ENCODE data around the gene HDAC10. TPM values are rescaled to one million over a fixed set of nuclear protein-coding genes. Genes with fewer than 3 reads are reported as not detected.
A peak's percentile ranks its signal among the peaks of the same experiment; 100 is the strongest.

The HDAC10 gene
- total RNA-seq, 1 donor from 2014 or later = 5.4 TPM

DNA sequence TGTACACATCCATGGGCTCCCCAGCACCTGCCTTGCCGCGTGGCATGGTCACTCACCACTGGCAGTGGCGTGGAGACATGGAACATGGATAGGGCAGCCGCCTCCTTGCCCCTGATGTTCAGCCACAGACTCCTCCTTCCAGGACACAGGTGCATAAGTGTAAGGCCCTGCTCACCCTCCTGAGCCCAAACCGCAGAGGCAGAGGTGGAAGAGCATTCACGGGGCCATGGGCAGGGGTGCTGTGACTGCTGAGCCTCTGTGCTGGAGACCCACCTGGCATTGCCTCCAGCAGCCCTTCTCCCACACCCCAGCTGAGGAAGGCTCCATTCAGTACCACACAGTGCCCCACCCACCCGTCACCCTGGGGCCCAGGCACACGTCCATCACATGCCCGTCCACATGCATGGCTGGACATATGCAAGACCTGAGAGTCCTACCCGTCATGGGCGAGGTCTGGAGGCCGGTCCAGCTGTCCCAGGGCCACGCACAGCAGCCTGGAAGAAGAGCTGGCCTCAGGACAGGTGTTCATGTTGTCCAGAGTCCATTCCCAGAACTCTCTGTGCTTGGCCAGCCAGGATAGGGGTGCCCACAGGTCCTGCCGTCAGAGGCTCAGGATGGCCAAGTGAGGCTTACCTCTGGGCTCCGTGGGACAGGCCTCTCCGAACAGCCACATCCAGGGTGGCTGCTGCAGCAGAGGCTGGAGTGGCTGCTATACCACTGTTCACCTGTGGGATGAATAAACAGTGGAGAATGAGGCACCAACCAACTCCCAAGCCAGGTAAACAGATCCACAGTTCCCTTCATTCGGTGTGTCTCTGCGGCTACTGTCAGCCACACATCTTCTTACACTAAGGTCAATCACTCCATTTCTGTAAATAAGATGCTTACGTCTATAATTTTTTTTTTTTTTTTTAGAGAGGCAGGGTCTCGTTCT is 4.6 kb downstream of the HDAC10 start:
- no peak for TF ChIP-seq EZH2phosphoT487 (IDR thresholded peaks at IDR 0.05)
- no peak for TF ChIP-seq EZH2 (IDR thresholded peaks at IDR 0.05)
- no peak for TF ChIP-seq CTCF (IDR thresholded peaks at IDR 0.05)
- Histone ChIP-seq H3K4me3 (no peak overlapping the region), H3K4me2 (peak overlapping the region; percentile 93), H3K9me3 (ENCODE audit: low read depth) (no peaks in the 10 kb centered on the region), H3K27me3 (no peaks in the 10 kb centered on the region), H2AFZ (replicated peaks) (no peak overlapping the region), H3K36me3 (no peaks in the 10 kb centered on the region), H3K27ac (no peak overlapping the region), H3K79me2 (ENCODE audit: low read depth) (peaks cover 42% of the 10 kb centered on the region), H3F3A (ENCODE audit: low read depth) (peaks cover 35% of the 10 kb centered on the region), H4K20me1 (ENCODE audit: low read depth) (peaks cover 44% of the 10 kb centered on the region), H3K9ac (no peak overlapping the region), H3K4me1 (peaks cover 19% of the 10 kb centered on the region)
- Mint-ChIP-seq H3K9me3 (no peaks in the 10 kb centered on the region), H3K27me3 (ENCODE audit: insufficient read depth, low read depth) (peaks cover 4% of the 10 kb centered on the region), H3K4me3 (peak overlapping the region; percentile 100), H3K27ac (no peak overlapping the region), H3K4me1 (peaks cover 30% of the 10 kb centered on the region), H3K36me3 (peaks cover 2% of the 10 kb centered on the region)
- no peak for DNase-seq (ENCODE audit: low spot score)

DNA sequence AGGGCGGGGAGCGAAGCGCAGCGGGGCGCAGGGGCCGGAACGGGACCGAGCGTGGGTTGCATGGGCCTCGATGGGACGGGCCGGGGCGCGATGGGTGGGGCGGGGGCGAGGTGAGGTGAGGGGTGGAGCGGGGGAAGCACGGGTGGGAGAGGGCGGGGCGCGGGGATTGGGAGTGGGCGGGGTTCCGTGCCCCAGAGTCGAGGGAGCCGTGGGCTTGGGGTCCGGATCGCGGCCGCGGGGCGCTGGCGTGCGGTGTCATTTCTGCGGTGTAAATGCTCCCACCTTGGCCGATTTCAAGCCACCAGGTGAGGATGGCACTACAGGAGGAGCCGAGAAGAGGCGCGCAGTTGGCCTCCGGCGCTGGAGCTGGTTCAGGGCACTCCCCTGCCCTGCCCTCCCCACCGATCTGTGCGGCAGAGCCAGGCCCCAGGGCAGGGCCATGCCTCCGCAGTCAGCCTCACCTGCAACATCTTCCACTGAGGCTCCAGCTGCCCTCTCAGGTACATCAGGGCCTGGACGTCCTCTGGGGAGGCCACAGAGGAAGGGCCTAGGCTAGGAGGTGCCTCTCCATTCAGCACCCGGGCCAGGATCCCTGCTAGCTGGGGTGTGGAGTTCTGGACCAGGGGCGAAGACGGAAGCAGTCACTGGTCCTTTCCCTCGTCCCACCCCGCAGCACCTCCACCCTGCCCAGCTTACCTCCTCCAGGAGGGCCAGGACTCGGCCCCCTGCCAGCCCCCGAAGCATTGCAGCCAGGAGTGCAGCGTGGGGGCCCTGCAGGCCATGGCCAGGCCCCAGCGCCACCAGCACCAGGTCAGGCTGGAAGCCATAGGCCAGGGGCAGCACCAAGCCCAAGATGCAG is 5.6 kb downstream of the HDAC10 start:
- Mint-ChIP-seq H3K9me3 (no peaks in the 10 kb centered on the region), H3K36me3 (peaks cover 2% of the 10 kb centered on the region), H3K27ac (peak overlapping the region; percentile 99), H3K4me1 (peaks cover 36% of the 10 kb centered on the region), H3K27me3 (ENCODE audit: insufficient read depth, low read depth) (peaks cover 4% of the 10 kb centered on the region), H3K4me3 (peak overlapping the region; percentile 100)
- Histone ChIP-seq H3F3A (ENCODE audit: low read depth) (peaks cover 26% of the 10 kb centered on the region), H4K20me1 (ENCODE audit: low read depth) (peaks cover 48% of the 10 kb centered on the region), H3K36me3 (no peaks in the 10 kb centered on the region), H3K27ac (peak overlapping the region; percentile 85), H3K27me3 (no peaks in the 10 kb centered on the region), H2AFZ (replicated peaks) (peak overlapping the region; percentile 95), H3K9me3 (ENCODE audit: low read depth) (no peaks in the 10 kb centered on the region), H3K4me3 (peak overlapping the region; percentile 94), H3K4me2 (peak overlapping the region; percentile 93), H3K4me1 (peaks cover 18% of the 10 kb centered on the region), H3K9ac (peak overlapping the region; percentile 81), H3K79me2 (ENCODE audit: low read depth) (peaks cover 53% of the 10 kb centered on the region)
- no peak for DNase-seq (ENCODE audit: low spot score)
- TF ChIP-seq CTCF (IDR thresholded peaks at IDR 0.05) (no peak), EZH2 (IDR thresholded peaks at IDR 0.05) (no peak)

DNA sequence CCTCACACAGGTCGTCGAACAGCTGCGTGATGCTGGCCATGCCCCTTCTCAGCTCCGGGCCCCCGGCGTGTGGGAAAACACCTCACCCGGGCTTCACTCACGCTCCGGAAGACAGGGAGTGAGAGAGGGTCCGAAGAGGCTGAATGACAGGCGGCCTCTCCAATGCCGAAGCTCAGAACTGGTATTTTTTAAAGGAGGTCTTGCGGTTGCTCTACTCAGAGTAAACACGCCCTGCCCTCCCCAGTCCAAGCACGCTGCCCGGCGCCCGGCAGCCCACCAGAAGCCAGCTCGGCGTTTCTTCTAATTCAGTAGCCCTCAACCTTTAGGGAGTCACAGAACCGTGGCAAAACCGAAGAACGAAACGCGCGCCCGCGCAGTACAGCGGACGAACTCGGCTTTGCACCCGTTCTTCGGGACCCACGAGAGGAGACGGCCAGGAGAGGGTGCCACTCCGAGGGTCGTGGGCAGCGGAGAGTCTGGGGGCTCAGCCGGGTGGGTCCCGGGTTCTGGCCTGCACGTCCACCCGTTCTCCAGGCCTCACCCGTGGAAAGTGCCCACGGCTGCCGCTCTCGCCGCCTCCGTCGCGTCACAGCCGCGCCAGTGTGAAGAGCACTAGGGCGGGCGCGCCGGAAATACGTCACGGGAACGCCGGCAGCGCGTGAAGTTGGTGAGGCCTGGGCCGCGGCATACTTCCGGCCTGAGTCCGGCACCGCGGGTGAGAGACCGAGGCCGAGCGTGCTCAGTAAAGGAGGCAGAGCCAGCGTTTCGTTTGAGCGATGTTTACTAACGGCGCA is 6.4 kb downstream of the HDAC10 start, which contains the start of gene TUBGCP6:
Gene TUBGCP6 (minus strand): TSS at position 604 of the 794 bp plus-strand sequence. CDS start 564 bp downstream, at position 40.
- Histone ChIP-seq H3K27me3 (no peaks in the 10 kb centered on the region), H3K4me3 (peak within 1 kb of the TSS; percentile 94), H4K20me1 (ENCODE audit: low read depth) (peaks cover 47% of the 10 kb centered on the region), H2AFZ (replicated peaks) (peak within 1 kb of the TSS; percentile 95), H3K36me3 (no peaks in the 10 kb centered on the region), H3K4me2 (peak within 1 kb of the TSS; percentile 93), H3K4me1 (peaks cover 13% of the 10 kb centered on the region), H3K79me2 (ENCODE audit: low read depth) (peaks cover 58% of the 10 kb centered on the region), H3K9me3 (ENCODE audit: low read depth) (no peaks in the 10 kb centered on the region), H3K9ac (peak within 1 kb of the TSS; percentile 81), H3F3A (ENCODE audit: low read depth) (peaks cover 22% of the 10 kb centered on the region), H3K27ac (peak within 1 kb of the TSS; percentile 85)
- H3K4me3 Mint-ChIP-seq = peak within 1 kb of the TSS; percentile 100
- DNase-seq (ENCODE audit: low spot score) = peak; percentile 97
- peaks cover 32% of the 10 kb centered on the region for H3K4me1 Mint-ChIP-seq
- peaks cover 4% of the 10 kb centered on the region for H3K36me3 Mint-ChIP-seq
- peaks cover 2% of the 10 kb centered on the region for H3K27me3 Mint-ChIP-seq (ENCODE audit: insufficient read depth, low read depth)
- H3K9me3 Mint-ChIP-seq = no peaks in the 10 kb centered on the region
- H3K27ac Mint-ChIP-seq = peak within 1 kb of the TSS; percentile 99
- TF ChIP-seq CTCF (IDR thresholded peaks at IDR 0.05) = peak; percentile 48
- TF ChIP-seq EZH2 (IDR thresholded peaks at IDR 0.05) = no peak

Data from neural progenitor cell (in vitro differentiated cells).